HG02642 (cell line): Measurements from ENCODE around the gene FOXP1.

Source experiments
- ATAC-seq: cut with Tn5 transposase; IDR thresholded peaks from one replicate; pipeline ENCODE4 v1.9.1; 2021; ENCODE audit warnings: mild to moderate bottlenecking; ENCODE audit not compliant: unreplicated experiment, poor library complexity

FOXP1 gene

GRCh38 chr3:71175691-71176365, 407.7 kb downstream of the FOXP1 start:
- no peak for ATAC-seq

- no peak for ATAC-seq
Observed at GRCh38 chr3:71172951-71173350, 410.6 kb downstream of the FOXP1 start.

- no peak for ATAC-seq
Observed at GRCh38 chr3:71172189-71172588, 411.3 kb downstream of the FOXP1 start.

- ATAC-seq = no peak
Observed at GRCh38 chr3:71171247-71171646, 412.3 kb downstream of the FOXP1 start.

GRCh38 chr3:71168880-71169411, 414.6 kb downstream of the FOXP1 start:
- no peak for ATAC-seq

- no peak for ATAC-seq
Observed at GRCh38 chr3:71168121-71168721, 415.3 kb downstream of the FOXP1 start.

- ATAC-seq = no peak
Observed at GRCh38 chr3:71166339-71167240, 416.9 kb downstream of the FOXP1 start.

- ATAC-seq = no peak
Observed at GRCh38 chr3:71164881-71165280, 418.6 kb downstream of the FOXP1 start.

- no peak for ATAC-seq
Observed at GRCh38 chr3:71163198-71163918, 420.2 kb downstream of the FOXP1 start.

- ATAC-seq = no peak
Observed at GRCh38 chr3:71162221-71162620, 421.3 kb downstream of the FOXP1 start.

- ATAC-seq = no peak
Observed at GRCh38 chr3:71160785-71161546, 422.6 kb downstream of the FOXP1 start.

- no peak for ATAC-seq
Observed at GRCh38 chr3:71156062-71156665, 427.4 kb downstream of the FOXP1 start.

- ATAC-seq = no peak
Observed at GRCh38 chr3:71154846-71155245, 428.7 kb downstream of the FOXP1 start.

- no peak for ATAC-seq
Observed at GRCh38 chr3:71153713-71154112, 429.8 kb downstream of the FOXP1 start.

- no peak for ATAC-seq
Observed at GRCh38 chr3:71152892-71153265, 430.6 kb downstream of the FOXP1 start.

- no peak for ATAC-seq
Observed at GRCh38 chr3:71152039-71152891, 431.3 kb downstream of the FOXP1 start.

- no peak for ATAC-seq
Observed at GRCh38 chr3:71149959-71150954, 433.3 kb downstream of the FOXP1 start.
